ENCODE data around the gene DUSP22.

DUSP22 gene

DNA sequence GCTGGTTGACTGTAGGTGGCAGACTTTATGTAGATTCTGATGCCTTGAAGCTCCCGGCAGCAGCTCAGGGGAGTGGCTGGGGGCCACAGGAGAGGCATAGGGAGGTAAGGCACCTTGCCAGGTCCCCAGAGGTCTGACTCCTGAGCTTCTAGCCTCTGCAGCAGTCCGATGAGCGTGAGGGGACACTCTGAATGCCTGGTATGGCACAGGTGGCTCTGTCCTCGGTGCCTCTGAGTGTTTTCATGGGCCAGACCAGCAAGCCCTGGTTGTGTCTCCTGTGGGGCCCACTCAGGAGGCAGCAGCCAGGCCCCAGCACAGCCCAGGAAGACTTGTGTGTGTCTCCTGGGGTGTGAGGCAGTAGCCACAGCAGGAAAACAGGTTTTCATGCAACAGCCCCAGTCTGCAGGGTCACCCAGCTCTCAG, 59.6 kb downstream of the DUSP22 start:
- no peak for DNase-seq (ENCODE audit: low read depth in 2 of 2)

- no peak for DNase-seq (ENCODE audit: low read depth in 2 of 2)
These were observed 60.2 kb downstream of the DUSP22 start for GRCh38 chr6:352474-352873.

DNA sequence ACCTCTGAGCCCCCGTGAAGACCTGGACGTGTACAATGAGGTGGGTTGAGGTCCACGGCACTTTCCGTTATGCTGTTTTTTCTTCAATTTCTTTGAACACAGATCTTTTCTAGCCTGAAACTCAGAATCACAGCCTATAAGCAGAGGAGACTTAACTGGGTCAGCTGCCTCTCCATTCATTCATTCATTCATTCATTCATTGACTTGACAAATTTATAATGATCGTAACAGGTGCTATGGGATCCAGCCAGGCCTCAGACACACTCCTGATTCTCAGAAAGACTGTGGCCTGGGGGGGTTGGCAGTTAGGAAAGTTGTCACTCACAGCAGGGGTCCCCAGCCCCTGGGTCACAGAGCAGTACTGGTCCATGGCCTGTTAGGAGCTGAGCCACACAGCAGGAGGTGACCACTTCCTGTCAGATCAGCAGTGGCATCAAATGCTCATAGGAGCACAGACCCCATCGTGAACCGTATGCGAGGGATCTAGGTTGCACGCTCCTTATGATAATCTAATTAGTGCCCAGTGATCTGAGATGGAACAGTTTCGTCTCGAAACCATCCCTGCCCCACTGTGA, 60.7 kb downstream of the DUSP22 start:
- DNase-seq (ENCODE audit: low read depth in 2 of 2), result no peak

DNA sequence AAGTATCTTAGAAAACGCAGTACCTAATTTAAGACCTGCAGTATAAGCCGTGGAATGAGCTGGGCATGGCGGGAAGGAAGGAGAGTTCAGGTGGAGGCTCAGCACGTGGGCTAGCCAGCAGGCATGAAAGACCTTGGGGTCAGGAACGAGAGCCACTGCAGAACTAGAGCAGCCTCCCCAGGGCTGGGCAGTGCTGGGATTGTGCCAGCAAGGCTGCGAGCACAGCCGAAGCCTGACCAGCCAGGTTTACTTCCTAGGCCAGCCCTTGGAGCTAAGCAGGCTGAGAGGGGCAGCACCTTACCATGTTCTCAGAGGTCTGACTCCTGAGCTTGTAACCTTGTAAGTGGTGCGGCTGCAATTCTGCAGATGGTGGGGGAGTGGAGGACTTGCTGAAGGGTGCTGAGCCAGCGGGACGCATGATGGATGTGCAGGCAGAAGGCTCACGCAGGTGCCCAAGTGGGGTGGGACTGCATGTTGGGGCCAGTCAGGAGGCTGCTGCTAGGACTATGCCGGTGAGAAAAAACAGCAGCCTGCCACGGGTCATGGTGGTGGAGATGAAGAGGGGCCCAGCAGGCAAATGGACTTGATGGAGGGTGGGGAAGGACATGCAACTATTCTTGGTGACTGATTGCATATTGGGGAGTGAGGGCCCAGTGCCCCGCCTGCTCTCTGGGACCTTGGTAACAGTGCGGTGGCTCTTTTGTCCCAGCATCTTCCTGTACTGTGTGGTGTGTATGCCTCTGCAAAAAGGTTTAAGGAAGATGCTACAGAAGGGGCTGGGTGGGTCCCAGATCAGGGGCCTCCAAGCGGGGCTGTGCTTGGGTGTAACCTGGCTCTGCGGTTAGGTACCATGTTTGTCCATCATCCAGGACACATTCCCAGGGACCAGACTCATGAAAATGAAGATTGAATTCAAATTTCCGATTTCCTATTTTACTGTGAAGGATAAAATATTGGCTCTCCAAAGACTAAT, 61.6 kb downstream of the DUSP22 start:
- no peak for DNase-seq (ENCODE audit: low read depth in 2 of 2)

DNA sequence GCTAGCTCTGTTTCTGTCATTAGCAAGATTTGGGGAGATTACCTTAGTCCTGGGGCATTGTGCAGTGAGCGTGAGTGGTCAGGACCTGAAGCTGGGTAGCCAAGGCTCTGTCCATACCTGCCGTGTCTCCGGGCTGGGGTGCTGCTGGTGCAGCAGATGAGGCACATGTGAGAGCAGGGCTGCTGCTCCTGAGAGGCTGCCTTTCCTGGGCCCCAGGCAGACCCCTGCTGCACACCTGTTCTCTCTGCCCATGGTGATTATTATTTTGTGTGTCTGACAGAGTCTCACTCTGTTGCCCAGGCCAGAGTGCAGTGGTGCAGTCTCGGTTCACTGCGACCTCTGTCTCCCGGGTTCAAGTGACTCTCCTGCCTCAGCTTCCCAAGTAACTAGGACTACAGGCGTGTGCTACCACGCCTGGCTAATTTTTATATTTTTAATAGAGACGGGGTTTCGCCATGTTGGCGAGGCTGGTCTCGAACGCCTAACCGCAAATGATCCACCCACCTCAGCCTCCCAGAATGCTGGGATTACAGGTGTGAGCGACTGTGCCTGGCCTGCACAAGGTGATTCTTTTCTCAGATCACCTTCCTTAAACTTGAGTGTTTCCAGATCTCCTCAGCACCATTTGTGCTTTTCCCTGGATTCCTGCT, 62.5 kb downstream of the DUSP22 start:
- no peak for DNase-seq (ENCODE audit: low read depth in 2 of 2)

GRCh38 chr6:355373-356208, 63.3 kb downstream of the DUSP22 start:
- DNase-seq (ENCODE audit: low read depth in 2 of 2), result no peak

GRCh38 chr6:356828-357251, 64.6 kb downstream of the DUSP22 start:
- DNase-seq (ENCODE audit: low read depth in 2 of 2), result no peak

GRCh38 chr6:357261-357790, 65.0 kb downstream of the DUSP22 start:
- no peak for DNase-seq (ENCODE audit: low read depth in 2 of 2)

GRCh38 chr6:357791-358341, 65.6 kb downstream of the DUSP22 start:
- no peak for DNase-seq (ENCODE audit: low read depth in 2 of 2)

DNA sequence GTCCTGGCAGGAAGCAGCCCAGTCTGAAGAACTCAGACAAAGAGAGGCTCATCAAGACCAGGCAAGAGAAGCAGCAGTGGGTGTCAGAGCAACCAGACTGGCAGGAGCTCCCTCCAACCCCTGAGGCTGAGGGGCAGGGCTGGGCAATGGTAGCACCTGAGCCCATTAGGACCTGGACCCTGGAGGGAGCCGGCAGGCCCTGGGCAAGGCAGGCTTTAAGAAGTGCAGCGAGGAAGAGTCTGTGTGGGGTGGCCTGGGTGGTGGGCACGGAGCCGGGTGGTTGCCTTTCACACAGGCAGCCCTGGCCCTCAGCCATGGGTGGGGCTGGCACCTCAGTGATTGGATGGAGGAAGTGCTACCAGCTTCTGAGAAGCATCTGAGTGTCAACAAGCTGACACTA, 66.1 kb downstream of the DUSP22 start:
- DNase-seq (ENCODE audit: low read depth in 2 of 2), result no peak

DNA sequence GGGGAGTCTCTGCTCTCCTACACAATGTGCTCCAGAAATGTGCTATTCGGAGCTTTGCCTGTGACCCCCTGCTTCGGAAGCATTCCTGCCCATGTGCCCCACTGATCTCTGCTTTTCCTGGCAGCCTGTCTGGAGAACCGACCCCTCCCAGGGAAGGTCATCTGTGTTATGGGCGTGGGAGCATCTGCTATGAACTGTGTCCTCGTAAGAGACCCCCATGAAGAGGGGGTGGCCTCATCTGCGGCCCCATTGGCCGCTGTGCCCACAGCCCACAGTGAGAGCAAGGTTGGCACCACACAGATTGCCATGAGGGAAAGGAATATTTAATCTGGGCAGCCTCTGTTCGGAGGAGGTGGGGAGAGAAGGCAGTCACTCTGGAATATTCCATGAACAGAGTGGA, 66.6 kb downstream of the DUSP22 start:
- no peak for DNase-seq (ENCODE audit: low read depth in 2 of 2)

GRCh38 chr6:359261-360035, 67.2 kb downstream of the DUSP22 start:
- DNase-seq (ENCODE audit: low read depth in 2 of 2), result no peak

DNA sequence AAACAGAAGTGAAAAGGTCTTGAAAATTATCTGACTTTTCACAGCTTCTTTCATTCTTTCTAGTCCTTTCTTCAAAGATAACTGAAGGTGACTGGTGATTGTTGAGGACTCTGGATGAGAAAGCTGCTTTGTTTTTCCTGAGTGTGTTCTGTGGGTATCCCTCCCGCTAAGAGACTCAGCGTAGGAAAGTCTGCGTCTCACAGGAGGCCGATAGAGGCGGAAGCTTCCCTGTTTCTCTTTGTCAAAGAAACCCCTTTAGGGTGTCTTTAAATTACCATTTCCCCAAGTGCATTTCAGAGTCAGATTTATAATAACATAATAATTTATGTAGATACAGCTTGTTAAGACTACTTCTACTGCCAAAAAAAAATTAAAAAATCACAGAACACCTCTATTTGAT, 68.1 kb downstream of the DUSP22 start:
- DNase-seq (ENCODE audit: low read depth in 2 of 2), result no peak

DNA sequence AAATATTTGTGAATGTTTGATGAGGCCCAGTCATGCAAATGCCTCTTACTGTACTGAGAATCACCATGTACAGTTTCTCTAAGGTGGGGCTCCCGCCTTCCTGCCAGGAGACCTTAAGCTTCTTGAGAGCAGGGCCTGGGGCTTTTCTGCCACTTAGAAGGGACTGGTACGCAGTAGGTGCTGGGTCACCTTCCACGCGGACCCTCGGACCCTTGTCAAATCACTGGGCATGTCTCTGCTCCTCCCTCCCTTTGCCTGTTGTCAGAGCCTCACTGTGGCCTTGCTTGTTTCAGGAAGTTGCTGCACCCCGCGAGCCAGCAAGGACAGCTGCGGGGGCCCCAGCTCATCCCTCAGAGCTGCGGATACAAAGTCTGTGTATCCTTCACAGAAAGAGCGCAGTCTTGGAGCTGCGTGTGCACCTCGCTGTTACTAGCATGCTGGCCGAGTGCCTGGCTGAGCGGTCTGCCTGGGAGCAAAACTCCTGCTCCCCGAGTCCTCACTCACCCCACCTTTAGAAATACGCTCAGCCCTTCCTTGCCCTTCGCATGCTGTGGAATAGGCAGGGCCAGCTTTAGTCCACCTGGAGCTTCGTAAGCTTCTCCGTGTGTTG, 68.6 kb downstream of the DUSP22 start:
- no peak for DNase-seq (ENCODE audit: low read depth in 2 of 2)

DNA sequence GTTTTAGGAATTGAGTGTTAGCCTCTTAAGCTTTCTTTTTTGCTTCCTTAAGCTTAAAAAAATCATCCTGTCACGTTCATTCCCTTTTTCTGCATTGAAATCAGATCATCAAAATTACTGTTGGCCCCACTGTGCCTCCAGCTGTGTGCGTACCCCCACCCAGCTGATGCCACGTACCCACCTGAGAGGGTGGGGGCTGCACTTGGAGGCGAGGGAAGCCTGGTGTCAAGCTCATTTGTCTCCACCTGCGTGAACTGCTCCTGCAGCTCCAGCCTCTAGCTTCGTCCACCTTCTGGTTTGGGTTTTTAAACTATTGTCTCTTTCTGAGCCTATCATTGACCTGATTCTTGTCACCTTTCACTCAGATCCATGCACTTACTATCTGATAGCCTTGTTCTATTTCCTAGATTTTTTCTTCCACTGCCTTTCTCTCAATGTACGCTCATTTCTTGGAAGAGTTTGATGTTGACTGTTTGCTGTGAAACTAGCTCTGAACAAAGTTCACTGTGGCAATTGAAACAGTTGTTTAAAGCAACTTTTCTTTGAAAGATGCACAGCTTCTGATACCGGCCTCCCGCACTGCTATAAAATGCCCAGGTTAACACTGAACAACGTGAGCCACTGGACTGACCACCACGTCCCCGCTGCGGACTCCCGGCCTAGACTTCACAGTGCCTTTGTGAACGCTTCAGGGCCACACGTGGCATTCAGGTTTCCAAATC, 69.3 kb downstream of the DUSP22 start:
- no peak for DNase-seq (ENCODE audit: low read depth in 2 of 2)

DNA sequence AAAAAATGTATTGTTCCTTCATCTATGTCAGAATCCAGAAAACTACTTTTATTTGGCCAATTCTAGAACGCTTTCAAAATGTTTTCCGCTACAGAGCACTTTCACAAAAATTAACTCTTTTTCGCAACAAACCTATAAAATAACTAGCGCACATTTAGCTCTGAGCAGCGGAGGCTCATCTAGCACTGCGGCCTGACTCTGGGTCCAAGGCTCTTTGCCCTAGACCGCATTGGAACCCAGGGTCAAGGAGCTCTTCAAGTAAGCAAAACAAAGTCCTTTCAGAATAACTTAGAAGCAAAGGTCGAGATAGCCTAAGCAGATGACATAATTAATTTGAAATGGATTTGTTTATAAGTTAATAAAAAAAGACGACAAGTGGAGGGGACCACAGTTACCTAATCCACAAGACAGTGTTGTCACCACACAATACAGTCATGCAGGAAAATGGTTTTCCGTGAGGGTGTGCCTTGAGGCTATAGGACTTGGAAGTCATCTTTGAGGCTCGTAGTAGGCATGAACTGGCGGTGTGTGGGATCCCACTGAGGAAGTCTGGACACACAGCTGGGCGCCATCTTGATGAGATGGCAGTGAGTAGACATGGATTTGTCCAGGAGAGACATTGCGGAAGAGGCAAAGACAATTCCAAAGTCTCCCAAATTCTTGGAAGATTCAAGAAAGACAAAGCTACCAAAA, 70.1 kb downstream of the DUSP22 start:
- no peak for DNase-seq (ENCODE audit: low read depth in 2 of 2)

GRCh38 chr6:362924-363249, 70.6 kb downstream of the DUSP22 start:
- DNase-seq (ENCODE audit: low read depth in 2 of 2), result no peak

DNA sequence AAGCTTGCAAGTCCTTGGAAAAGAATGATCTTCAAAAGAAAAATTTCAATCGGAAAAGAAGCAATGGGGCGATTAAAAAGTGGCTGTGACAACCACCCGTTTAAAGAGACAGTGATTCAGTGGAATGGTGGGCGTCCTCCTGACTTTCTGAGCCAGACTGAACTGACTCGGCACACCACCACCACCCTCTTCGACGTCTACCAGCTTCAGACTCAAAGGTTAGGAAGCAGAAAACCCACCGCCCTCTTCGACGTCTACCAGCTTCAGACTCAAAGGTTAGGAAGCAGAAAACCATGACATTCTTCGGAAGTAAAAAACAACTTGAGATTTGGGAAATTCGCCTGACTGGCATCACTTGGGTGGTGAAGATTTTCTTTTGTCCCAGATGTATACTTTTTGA, 71.0 kb downstream of the DUSP22 start:
- DNase-seq (ENCODE audit: low read depth in 2 of 2), result no peak

DNA sequence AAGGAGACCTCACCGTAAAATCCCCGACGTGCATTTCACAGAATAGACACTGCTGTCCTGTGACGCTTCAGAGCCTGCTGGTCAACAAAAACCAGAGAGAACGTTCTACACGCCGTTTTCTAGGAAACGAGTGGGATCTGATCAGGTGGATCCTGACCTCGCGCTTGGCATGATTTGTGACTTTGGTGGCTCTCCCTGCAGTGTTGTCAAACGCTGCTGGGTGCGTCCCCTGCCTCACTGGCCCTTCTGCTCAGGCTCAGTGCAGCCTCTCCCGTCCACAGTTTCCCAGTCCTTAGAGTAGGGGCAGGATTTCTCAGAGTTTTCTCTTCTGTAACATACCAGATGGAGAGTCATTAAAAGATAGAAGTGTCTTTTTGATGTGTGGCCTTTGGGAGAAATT, 71.6 kb downstream of the DUSP22 start:
- no peak for DNase-seq (ENCODE audit: low read depth in 2 of 2)

All from stimulated activated CD8-positive, alpha-beta memory T cell treated with anti-CD3 and anti-CD28 coated beads, Interleukin-2, amount 100 ng/mL, for 1 hour (primary cell).